Stimulated activated CD8-positive, alpha-beta memory T cell treated with anti-CD3 and anti-CD28 coated beads, Interleukin-15, amount 100 ng/mL, for 4 hours (primary cell): ENCODE measurements around the gene ARMCX1.
"Not testable (repeated sequence)": the region's sequence is repeated elsewhere in the genome, so short reads cannot be mapped to it uniquely, and the experiment has no call there.

Experiments
- DNase-seq, 2 donors: peaks; one replicate each; pipeline ENCODE4 v3.0.0-alpha.2; 2020; ENCODE audit warnings: low read depth in 2 of 2

Gene ARMCX1

DNA sequence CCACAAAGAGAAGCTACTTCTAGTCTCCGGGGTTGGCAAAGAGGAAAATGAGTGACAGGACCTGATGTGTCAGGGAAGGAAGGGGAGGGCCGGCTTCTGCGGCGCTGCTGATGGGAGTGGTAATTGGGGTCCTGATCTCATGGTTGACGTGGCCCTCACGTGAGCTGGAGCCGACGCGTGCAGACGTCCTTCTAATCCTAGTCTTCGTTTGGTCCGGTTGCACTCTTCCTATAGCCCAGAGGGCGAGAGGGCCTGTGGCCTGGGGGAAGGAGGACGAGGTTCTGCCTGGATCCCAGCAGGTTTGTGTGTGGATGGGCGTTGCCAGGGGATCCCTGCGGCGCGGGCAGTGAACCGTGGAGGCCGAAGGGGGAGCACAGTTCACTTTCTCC is at the start of gene ARMCX1:
Gene ARMCX1, plus strand, starts transcription at position 186 of the 389 bp plus-strand sequence. CDS start 2,384 bp downstream, outside the sequence.
- no peak for DNase-seq

DNA sequence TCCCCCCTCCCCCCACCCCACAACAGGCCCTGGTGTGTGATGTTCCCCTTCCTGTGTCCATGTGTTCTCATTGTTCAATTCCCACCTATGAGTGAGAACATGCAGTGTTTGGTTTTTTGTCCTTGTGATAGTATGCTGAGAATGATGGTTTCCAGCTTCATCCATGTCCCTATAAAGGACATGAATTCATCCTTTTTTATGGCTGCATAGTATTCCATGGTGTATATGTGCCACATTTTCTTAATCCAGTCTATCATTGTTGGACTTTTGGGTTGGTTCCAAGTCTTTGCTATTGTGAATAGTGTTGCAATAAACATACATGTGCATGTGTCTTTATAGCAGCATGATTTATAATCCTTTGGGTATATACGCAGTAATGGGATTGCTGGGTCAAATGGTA is 47.4 kb upstream of the ARMCX1 start:
- DNase-seq = not testable (repeated sequence)

DNA sequence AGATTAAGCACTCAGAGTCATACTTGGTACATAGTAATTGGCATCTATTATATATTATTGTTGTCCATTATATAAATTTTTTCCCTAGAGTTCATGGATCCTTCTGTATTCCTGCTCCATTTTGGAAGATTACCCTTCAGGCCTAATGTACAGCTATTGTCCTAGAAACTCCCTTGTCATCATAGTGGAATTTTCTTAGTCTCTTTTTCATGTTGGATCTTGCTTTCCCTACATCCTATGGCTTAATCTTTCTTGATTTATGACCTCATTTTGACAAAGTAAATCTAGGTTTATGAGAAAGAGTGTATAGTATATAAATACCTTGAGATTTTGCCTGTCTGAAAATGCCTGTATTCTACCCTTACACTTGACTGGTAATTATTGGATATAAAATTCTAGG is 43.0 kb upstream of the ARMCX1 start:
- DNase-seq = no peak

DNA sequence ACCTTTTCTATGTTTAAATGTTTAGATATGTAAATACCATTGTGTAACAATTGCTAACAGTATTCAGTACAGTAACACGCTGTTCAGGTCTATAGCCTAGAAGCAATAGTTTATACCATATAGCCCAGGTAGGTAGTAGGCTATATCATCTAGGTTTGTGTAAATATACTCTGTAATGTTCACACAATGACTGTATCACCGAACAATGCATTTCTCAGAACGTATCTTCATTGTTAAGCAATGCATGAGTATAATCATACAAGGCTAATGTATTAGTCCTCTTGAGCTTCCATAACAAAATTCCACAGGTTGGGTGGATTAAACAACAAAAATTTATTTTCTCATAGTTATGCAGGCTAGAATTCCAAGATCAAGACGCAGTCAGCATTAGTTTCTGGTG is 42.4 kb upstream of the ARMCX1 start:
- DNase-seq = no peak

DNA sequence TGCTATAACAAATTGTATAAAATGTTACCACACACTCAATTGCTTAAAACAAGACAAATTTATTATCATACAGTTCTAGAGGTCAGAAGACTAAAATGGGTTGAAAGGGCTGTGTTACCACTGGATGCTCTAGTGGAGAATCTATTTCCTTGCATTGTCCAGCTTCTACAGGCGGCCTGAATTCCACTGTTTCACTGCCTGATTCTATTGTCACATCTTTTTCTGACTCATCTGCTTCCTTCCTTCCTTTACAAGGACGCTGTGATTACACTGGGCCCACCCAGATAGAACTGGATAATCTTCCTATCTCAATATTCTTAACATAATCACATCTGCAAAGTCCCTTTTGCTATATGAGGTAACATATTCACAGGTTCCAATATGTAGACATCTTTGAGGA is 19.4 kb upstream of the ARMCX1 start:
- DNase-seq = no peak

DNA sequence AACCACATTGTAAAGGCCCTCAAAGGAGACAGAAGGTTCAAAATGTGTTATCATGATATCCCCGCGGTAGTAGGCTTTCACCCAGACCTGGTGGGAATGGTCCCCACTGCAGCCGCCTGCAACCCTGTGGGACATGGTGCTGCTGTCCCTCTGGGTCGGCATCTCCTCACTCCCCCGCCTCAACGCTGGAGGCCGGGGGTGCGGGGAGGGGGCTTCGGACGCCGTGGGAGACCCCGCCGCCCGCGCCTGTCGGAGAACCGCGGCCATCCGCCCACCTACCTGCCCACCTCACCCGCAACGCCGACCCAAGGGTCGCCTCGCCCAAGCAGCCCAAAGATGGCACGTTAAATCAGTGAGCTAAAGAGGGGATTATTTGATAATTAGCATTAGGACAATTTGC is 11.2 kb upstream of the ARMCX1 start:
- no peak for DNase-seq

DNA sequence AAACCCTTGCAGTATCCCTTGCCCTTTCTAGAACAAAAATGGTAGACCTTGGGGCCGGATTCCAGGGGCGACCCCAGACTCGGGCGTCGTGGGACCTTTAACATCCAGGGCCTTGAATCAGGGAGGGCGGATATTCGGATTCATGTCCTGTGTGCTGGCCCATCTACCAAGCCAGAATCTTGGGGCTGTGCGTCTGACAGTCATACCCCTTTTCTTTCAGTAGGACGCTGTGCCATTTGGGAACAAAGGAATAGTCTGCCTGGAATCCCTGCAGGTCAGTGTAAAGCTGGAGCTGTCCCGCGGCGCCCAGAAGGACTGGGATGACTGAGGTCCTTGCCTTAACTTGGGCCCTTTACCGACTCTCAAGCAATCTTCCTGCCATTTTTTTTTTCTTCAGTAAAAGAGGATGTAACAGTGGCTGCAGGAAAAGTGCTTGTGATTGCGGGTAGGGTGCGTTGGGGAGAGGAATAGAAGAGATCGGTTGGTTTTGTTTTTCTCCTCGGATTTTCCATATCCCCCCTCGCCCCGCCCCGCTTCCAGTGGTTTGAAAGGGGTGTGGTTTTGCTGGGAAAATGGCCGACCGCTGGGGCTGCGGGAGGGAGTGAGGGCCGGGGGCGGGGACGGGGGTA is 518 bp downstream of the ARMCX1 start:
- no peak for DNase-seq

DNA sequence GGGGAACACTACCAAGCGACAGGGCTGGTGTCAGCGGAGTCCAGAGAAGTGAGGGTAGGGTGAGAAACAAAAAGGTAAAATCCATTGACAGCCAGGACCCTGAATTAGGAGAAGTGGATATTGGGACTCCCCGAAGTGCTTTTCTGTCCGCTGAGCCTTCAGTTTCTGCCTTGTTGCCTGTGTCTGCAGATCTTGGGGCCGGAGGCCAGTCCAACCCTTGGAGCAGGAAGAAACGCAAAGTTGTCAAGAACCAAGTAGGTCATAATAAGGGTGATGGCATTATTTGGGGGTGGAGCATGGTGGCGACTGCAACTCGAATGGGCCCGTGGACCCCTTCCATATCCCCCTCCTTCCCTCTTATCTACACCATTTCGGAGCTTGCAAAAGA is 1.0 kb downstream of the ARMCX1 start:
- DNase-seq = no peak

DNA sequence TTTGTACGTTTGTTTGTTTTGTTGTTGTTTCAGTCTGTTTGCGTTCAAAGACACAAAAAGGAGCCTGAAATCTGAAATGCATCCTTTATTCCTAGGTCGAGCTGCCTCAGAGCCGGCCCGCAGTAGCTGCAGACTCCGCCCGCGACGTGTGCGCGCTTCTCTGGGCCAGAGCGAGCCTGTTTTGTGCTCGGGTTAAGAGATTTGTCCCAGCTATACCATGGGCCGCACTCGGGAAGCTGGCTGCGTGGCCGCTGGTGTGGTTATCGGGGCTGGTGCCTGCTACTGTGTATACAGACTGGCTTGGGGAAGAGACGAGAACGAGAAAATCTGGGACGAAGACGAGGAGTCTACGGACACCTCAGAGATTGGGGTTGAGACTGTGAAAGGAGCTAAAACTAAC is 2.4 kb downstream of the ARMCX1 start:
- DNase-seq = no peak

DNA sequence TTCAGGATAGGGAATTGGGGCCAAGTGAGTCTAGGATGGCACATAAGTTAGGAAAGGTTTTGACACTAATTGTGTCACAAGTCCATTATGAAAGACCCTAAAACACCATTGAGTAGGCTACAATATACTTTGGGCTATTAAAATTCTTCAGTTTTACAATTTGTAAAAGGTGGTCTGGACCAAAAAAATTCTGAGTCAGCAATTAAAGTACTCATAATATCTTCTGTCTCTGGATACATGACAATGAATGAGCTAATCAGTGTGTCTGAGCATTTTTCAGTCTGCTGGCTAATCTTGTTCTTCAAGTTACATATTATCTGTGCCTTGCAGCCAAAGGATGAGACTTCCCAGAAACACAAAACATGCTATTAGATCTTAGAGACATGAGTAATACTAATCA is 14.3 kb downstream of the ARMCX1 start:
- no peak for DNase-seq

DNA sequence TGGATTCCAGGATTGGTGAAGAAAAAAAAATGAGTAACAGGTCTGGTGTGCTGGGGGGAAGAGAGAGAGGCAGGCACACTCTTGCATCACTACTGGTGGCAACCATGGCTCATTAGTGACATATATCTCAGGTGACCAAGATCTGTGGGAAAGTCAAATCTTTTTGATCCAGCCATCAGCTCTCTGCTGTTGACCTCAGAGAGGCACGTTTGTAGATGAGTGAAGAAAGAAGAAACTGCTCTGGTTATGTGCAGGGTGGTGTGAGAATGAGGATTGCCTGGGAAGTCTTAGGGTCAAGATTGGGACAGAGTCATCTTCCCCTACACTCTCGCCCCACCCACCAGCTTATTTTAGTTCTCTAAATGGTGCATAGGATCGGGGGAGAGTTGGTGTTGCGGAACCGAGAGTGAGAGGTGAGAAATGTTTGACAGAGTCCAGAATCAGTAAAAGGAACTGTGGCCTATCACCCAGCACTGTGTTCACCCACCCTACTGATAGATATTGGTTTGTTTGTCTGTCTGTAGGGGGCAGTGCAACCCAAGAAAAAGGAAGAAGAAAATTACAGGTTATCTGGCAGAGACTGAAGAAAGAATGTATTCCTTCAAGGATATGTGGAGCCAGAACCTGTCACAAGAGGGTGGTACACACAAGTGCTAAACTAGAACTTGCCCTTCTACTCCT is 45.5 kb downstream of the ARMCX1 start:
- DNase-seq = no peak

DNA sequence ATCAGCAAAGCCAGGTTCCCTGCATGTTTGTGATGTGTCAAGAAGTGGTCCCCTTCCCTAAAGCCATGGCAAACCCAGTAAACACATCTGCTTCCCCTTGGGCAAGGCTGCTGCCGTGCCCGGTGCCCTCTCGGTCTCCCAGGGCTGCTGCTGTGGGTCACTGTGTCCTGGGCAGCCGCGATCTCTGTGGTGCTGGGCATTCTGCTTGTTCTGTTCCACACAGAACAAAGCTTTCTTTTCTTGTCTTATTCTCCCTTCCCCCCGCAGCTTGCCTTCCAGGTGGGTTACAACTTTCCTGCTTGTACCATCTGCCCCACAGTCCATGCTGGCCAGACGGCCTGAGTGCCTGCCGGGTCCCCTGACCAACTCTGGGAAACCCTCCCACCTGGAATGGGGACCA is 49.2 kb downstream of the ARMCX1 start:
- DNase-seq = not testable (repeated sequence)

DNA sequence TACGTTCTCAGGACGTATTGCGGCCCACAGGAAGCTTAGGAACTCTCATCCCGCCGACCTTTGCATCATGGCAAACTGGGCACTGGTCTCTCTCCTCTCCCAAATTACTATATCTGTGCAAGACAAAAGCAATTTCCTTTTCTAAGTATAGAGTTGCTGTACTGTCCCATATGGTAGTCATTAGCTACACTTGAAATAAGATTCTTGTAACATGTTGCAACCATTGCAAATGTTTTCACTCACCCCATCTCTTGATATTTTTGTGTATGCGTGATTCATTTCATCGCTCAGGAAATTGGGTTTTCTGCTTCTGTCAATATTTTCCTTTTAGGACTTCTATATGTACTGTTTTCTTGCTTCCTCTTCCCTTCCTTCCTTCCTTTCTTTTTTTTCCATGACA is 51.7 kb downstream of the ARMCX1 start:
- DNase-seq = no peak
